SIG-M5 treated with dmso at 0.1 percent for 504 hours (cell line): Measurements from ENCODE around the gene IFNGR1.
"Not testable (repeated sequence)": the region's sequence is repeated elsewhere in the genome, so short reads cannot be mapped to it uniquely, and the experiment has no call there.

Experiments
- DNase-seq: peaks from one replicate; lab custom pipeline; 2025; ENCODE audit not compliant: unreplicated experiment; lab: John Stamatoyannopoulos, UW

The IFNGR1 gene

DNA sequence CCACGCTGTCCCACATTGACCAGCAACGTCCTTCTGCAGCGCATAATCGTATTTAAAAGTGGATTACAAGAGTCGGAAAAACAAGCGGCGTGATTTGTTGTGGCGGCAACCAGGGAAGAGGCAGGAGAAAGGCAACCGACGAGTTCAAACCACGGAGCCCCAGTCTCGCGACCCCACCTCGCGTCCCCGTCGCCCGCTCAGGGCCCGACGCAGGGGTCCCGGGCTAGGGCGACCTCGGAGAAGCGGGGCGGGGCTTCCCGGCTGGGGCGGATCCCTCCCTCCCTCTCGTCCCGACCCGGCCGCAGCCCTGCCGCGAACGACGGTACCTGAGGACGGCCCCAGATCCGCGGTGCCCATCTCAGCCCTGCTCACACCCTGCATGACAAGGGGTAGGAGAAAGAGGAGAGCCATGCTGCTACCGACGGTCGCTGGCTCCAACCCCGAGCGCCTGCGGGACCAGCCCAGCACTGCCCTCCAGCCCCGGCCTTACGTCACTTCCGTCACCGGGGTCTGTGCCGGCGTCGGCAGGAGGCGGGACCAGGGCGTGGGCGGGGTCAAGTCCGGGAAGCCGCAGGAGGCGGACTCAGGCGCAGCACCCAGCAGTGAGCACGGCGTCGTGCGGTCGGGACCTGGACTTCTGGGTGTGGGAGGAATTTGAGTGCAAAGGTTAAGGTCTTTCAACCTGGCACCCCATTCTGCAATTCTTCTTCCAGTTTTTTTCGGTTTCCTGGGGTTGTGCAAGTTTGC, at the start of gene IFNGR1:
IFNGR1 (minus strand) TSS at position 469 of the 747 bp plus-strand sequence; CDS start at position 411, 58 bp downstream.
- DNase-seq: peak; percentile 87

DNA sequence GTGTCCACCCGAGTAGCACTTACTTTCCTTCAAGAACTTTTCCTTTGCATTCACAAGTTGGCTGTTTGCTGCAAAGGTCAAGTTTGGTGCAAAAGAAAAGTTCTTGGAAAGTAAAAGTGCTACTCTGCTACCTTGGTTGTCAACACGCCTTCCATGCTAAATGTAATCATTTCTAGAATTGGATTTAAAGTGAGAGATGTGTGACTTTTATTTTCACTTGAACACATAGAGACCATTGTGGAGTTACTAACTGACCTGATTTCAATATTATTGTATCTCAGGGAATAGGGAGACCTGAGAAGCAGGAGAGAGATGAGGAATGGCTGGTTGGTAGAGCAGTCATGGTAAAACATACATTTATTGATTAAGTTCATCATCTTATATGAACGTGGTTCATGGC, 49.7 kb upstream of the IFNGR1 start:
- no peak for DNase-seq

DNA sequence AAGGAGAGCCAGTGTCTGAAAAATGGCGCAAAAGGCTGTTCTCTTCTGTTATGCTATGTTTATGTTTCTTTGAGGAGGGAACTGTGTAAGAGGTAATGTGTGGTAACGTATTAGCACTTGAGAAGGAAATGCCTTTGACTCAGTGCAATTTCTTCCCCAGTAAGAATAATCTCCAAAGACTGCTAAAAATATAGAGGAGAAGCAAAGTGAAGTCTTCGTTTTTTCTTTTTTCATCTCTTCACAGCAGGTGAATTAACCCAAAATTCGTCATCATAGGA, 47.1 kb upstream of the IFNGR1 start:
- no peak for DNase-seq

DNA sequence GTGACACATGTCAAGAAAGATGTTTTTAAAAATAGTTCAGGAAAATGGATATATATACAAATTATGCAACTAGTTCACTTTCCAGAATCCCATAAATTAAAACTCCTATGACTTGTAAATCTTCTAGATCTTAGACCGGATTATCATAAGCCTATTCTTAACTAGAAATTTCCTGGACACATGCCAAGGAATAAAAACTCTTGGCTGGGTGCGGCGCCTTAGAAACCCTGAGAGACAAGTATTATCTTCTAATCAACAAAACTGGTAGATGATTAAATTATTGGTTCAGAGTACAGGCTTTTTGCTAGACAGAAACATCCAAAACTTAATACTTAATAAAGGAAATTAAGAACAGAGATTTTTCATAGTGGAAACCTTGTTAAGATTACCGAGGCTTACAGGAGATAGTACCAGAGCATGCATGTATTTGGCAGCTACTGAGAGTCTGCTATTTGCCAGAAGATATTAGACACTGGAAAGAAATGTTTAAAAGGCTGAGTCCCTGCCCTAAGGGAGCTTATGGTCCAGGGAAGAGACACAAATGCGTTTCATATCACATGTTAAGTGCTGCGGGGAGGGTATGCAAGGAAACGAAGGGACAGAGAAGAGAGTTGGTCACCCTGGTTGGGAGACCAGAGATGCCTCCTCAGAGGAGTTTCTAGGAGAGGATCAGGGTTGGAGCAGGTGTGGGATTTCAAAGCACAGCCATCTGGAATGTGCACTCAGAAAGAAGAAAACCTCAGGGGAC, 46.5 kb upstream of the IFNGR1 start:
- no peak for DNase-seq

DNA sequence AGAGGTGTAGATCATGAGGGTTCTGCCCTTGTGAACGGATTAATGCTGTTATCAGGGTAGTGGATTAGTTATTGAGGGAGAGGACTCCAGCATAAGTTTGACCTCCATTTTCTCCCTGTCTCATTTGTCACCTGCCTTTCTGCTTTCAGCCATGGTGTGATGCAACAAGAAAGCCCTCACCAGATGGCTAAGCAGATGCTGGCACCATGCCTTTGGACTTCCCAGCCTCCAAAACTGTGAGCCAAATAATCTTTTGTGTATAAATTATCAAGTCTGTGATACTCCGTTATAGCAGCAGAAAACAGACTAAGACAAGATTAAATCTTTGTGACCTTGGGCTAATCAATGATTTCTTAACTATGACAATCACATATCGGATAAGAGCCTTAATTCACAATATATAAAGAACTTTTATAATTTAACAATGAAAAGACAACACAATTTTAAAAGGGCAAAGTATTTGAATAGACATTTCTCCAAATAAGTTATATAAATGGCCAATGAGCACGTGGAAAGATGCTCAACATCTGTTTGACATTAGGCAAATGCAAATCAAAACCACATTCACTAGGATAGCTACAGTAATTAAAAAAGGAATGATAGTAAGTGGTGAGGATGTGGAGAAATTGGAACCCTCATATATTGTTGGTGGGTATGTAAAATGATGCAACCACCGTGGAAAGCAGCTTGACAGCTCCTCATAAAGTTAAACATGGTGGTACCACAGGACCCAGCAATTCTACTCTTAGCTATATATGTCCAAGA, 45.3 kb upstream of the IFNGR1 start:
- no peak for DNase-seq

DNA sequence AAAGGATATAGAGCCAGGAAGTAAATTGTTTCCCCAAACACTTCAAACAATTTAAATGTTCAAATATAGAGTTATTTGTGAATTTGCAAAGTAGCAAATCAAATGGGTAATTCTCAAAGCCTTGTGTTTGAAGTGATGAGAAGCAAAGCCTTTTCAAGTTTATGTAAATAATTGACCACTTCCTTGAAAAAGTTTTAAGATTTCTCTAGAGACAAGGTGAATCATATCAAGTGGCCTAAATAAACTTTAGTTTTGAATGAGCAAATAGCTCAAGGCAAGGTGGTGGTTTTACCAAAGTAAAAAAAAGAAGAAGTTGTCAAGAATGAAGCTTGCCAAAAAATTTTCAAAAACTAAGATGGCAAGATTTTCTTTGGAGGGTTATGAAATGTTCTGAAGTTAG, 42.6 kb upstream of the IFNGR1 start:
- DNase-seq: no peak

DNA sequence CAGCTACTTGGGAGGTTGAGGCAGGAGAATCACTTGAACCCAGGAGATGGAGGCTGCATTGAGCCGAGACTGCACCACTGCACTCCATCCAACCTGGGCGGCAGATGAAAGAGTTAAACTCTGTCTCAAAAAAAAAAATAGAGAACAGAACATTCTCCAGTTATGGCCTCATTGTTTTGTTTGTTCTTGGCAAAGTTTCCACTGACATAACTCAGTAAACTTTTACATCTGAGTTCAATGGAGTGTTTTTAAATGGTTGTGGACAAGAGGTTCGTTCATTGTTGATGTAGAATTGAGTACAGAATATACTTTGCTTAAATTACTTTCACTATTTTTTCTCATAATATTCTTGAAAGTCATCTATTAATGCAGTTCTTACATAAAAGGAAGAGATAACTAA, 42.2 kb upstream of the IFNGR1 start:
- DNase-seq: no peak

DNA sequence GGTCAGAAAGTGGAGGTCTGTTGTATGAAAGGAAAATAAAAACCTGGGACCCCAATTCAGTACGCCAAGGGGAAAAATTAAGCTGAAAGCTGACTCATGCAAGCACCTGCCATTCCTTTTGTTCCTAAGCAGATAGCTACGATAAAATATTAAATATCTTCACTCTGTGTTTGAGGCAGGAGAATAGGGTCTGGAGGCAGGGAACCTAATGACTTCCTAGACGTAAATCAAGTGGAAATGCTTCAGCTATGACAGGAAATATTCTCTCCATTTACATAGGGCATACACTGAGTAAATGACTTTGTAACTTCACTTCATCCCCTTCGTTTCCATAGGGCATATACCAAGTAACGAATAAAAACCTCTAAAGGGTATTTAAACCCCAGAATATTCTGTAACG, 41.0 kb upstream of the IFNGR1 start:
- no peak for DNase-seq

DNA sequence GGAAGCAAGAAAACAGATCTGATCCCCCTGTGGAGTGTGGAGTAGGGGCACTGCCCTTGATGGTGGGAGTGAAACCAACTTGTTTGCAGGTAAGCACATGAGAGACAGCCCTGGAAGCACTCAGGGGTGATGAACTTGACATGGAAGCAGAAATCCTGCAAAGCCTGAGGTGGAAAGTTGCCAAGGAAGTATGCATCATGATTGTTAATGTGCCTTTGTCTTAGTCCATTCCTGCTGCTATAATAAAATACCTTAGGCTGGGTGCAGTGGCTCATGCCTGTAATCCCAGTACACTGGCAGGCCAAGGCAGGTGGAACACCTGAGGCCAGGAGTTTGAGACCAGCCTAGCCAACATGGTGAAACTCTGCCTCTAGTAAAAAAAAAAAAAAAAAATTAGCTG, 40.2 kb upstream of the IFNGR1 start:
- no peak for DNase-seq

DNA sequence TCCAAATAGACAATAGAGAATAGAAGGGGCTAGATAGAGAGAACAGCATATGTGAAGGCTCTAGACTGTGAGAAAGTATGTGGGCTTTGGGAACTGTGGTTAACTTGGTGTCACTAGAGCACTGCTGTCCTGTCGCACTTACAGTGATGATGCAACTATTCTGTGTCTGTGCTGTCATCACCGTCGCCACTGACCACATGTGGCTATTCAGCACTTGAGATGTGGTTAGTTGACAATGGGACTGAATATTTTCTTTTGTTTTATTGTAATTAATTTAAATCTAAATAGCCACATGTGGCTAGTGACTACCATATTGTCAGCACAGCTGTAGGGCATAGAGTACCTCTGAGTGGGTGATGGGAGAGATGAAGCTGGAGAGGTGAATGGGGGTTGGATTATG, 39.0 kb upstream of the IFNGR1 start:
- peak; percentile 31 for DNase-seq

DNA sequence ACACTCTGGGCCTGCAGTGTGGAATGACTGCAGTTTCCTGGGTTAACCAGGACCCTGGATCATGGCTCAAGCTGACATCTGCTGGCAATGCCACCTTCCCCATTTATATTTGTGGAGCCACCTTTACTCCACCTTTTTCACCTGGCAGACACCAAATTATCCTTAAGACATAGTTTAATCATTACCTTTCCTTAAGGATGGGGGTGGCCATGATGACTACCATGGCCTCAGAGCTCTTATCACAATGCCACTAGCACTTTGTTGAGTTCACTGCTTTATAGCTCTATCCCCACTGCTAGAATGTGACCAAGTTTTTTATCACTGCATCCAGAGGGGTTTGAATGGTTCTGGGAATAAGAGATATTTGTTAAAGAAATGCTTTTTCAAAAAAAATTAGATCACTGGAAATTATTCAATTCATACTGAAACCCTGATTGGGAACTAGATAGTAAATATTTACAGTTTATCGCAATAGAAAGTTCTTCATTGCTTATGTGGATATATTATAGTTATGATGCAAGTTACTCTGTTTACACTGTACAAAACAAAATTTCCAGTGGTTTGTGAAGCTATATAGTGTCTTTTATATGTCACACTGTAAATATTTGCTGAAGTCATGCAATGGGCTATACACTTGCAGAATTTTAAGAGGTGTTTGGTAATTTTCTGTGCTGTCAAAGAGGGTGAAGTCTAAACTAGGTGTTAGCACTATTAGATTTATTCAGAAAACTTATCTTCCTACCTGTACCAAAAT, 37.3 kb upstream of the IFNGR1 start:
- no peak for DNase-seq

DNA sequence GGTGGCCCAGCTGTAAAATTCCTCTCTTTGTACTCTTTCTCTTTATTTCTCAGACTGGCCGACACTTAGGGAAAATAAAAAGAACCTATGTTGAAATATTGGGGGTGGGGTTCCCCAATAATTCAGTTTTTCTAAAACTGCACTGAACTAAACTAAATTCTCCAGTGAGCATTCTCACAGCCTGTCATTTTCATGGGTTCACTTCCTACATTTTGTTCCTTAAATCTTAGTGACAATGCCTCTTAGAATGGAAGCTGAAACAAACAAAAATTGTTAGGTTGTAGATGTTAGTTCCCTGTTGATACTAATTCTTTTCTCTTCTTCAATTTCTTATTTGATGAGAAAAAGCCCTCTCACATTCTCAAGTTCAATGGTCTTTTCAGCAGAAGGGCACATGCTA, 35.8 kb upstream of the IFNGR1 start:
- no peak for DNase-seq

DNA sequence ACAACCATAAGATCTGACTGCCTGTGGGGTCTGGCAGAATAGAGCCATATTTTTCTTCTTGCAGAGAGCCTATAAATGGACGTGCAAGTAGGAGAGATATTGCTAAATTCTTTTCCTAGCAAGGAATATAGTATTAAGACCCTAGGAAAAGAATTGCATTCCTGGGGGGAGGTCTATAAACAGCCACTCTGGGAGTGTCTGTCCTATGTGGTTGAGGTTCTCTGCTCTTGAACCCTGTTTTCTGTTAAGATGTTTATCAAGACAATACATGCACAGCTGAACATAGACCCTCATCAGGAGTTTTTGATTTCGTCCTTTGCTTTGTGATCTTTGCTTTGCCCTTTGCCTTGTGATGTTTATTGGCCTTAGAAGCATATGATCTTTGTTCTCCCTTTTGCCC, 35.2 kb upstream of the IFNGR1 start:
- not testable (repeated sequence) for DNase-seq

DNA sequence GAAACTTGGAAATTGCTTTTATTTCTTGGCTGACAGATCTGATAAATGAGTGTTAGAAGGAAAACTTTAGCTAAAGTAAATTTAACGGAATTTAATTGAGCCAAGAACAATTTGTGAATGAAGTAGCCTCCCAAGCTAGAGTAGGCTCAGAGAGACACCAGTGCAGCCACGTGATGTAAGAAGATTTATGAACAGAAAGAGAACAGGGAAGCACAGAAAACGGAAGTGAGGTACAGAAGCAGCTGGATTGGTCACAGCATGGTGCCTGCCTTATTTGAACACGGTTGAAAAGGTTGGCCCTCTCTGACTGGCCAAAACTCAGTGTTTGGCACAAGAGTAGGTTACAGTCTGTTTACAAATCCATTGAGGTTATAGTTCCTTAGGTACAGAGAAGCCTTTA, 29.5 kb upstream of the IFNGR1 start:
- no peak for DNase-seq

DNA sequence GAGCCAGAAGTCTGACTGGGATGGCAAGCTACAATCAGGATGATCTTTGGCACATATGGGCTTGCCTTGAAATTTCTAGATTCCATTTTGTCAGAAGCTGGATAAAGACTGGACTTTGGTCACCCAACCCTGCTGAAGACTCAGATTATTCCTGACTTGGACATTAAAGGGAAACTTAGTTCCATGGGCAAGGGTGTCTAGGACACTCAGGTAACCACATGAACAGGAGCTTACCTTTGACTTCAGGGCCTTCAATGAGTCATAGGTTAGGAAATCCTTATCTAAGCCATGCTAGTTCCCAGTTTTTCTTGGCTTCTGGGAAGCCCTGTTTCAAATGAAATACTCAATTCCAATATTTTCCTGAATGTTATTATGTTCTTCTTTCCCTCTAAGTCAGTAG, 28.5 kb upstream of the IFNGR1 start:
- DNase-seq: no peak

DNA sequence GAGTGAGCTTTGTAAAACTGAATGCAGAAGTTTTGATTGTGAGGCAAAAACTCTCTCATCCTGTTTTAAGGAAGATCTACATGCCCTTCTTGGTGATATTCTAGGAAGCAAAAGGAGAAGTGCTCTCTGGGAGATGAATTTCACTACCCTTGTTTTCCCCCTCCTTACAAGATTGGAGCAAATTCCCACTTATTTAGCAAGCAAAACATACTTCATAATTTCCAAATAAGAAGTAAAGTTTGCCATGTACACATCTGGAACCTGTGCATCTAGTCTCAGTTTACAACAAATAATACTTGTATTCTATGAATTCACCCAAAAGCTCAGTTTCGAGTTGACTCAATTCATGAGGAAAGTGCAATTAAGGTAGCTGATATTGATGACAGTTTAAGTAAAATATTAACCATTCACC, 27.6 kb upstream of the IFNGR1 start:
- no peak for DNase-seq

DNA sequence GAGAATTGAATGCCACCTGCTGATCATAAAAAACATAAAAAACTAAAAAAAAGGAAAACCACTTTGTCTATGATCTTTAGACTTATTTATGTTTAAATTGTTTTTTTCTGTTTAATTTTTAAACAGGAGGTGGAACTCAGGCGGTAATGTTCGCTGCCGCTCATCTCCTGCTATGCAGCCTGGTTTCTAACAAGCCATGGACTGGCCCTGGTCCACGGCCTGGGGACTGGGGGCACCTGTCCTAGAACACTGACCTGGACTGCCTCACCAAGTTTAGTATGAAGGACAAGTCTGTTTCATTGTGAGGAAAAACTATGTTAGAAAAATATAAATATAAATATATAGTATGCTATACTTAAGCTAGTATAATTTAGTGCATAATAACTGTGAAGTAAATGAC, 27.0 kb upstream of the IFNGR1 start:
- no peak for DNase-seq

DNA sequence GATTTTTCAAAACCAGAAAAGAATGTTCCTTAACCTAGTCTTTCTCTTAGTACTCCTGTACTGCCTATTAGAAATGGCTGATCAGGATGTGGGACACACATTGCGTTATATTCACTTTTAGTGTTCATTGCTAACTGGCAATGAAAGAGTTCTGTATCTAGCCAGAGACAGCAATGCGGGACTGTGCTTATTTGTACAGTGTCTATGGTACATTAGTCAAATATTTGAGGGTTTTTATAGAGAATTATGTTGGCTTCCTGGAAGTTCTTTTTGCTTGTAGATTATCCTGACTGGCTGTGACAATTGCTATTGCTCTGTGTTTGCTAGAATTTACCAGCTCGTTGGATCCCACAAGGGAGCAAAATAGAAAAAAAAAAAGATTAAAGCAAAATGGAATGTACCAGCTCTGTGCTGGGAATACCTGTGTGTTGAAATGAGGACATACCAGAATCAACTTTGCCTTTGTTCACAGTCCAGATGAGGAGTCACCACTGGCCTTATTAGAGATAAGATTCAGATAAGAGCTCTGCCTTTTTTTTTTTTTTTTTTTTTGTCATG, 22.4 kb upstream of the IFNGR1 start:
- no peak for DNase-seq

DNA sequence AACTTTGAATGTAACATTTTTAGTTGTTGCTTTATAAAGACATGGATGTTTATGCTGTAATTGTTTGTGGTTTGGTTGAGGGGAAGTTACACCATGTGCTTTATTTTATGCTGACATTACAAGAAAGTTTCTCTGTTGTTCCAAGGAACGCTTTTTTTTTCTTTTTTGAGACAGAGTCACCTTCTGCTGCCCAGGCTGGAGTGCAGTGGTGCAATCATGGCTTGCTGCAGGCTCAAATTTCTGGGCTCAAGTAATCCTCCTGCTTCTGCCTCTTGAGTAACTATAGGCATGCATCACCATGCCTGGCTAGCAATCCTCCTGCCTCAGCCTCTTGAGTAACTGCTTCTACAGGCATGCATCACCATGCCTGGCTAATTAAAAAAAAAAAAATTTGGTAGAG, 21.0 kb upstream of the IFNGR1 start:
- DNase-seq: peak; percentile 87

DNA sequence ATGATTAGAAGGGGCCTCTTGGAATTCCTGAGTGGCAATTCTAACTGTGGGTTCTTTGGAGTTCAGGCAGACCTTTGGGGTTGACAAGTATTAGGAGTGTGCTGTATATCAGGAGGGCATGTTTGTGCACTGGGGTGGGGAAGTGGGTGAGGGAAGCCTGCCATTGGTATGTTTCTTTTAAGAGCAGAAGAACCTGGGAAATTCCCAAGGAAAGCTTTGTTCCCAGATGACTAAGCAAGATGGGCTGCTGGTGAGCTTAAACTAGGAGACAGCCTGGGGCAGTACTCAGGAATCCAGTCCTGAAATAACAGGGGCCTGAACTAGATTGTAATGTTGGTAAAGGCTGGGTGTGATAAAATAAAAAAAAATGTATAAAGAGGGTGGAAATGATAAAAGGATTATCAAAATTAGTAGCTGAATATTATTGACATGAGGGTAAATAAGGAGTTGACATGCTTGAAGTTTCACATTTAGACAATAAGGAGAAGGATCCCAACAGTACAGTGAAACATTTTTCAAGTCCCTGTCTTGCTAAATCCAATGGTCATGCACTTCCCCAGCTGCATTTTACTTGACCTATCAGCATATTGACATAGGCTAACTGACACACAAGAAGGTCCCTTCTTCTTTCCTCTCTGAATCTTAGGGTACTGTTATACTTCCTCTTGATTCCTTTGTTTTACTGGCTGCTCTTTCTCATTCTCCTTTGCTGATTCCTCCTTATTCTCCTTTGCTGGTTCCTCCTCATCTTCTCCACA, 18.4 kb upstream of the IFNGR1 start:
- DNase-seq: no peak
